Measurements from ENCODE around the gene LYRM2.

Gene LYRM2

GRCh38 chr6:89553431-89553830, 85.1 kb downstream of the LYRM2 start:
- no peak for DNase-seq

DNA sequence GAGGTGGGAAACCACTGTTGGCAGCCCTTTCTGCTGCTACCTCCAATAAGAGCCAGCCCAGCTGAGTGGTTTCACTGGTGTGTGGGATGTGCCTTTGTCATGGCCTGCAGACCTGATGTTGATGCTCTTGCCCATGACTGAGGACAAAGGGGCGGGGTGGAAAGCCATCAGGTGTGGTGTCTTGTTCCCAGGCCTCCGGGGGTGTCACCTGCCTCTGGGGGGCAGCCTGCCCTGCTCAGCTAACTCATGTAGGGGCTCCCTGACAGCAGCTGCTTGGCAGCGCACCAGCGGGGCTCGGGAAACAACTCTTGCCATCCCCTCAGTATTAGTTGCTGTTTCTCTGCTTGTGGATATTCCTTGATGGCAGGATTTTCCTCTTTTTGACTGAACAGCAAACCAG, 91.3 kb downstream of the LYRM2 start:
- no peak for DNase-seq

GRCh38 chr6:89542866-89543265, 95.7 kb downstream of the LYRM2 start:
- DNase-seq: no peak

- DNase-seq: no peak
Measured at GRCh38 chr6:89542081-89542857, 96.3 kb downstream of the LYRM2 start.

- DNase-seq: no peak
Measured at GRCh38 chr6:89539779-89540178, 98.8 kb downstream of the LYRM2 start.

DNA sequence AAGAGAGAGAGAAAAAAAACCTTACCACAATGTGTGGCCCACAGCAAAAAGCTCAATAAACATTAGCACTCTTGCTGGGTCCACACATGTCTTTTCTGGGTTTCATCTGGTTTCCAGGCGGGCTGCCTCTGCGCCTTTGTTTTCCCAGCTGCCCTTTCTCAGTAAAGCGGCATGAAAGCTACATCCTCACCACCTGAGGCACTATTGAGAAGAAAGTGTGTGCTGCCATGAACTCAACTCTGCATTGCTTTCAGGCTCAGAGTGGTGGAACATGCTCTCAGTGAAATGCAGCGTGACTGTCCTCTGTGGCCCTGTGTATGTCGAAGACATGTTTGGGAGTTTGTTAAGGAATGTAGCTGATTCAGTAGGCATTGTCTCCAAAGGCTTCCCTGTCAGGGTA, 102.3 kb downstream of the LYRM2 start:
- no peak for DNase-seq

GRCh38 chr6:89530982-89531381, 107.6 kb downstream of the LYRM2 start:
- DNase-seq: no peak

- no peak for DNase-seq
Measured at GRCh38 chr6:89528866-89529265, 109.7 kb downstream of the LYRM2 start.

DNA sequence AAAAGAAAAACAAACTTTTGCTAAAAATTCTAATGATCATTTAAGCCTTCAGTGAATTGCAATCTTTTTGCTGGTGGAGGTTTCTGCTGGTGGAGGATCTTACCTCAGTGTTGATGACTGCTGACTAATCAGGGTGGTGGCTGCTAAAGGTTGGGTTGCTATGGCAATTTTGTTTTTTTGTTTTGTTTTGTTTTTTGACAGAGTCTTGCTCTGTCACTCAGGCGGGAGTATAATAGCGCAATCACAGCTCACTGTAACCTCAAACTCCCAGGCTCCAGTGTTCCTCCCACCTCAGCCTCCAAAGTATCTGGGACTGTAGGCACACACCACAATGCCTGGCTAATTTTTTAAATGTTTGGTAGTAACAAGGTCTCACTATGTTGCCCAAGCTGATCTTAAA, 110.9 kb downstream of the LYRM2 start:
- DNase-seq: no peak

- DNase-seq: no peak
Measured at GRCh38 chr6:89526563-89526869, 112.0 kb downstream of the LYRM2 start.

GRCh38 chr6:89525786-89526562, 112.6 kb downstream of the LYRM2 start:
- no peak for DNase-seq

DNA sequence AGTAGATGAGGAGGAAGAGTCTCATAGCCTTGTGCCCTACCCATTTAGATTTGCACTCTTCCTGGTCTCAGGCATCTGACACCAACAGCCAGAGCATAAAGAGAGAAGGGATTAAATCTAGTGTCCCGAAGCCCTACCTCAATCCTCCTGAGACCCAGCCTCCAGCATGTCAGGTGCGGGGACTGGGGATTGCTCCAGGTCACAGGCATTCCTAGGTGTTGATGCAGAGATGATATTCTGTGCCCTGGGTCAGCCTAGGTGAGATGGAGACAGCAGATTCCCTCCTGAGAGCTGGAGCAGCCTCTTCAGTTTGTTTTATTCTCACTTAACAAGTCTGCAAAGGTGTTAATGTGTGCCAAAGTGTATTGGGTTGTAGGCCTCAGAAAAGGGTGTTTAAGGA, 115.8 kb downstream of the LYRM2 start:
- no peak for DNase-seq

DNA sequence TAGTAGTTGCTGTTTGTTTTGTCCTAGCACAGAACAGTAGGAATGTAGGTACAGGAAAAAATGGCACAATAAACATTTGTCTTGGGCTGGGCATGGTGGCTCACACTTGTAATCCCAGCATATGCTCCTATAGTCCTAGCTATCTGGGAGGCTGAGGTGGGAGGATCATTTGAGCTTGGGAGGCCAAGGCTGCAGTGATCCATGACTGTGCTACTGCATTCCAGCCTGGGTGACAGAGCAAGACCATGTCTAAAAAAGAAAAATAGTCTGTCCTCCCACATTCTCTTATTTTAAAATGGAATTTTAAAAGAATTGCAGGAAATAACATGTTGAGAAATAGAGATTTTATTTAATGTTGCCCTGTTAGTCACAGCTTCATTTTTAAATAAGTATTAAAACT, 117.8 kb downstream of the LYRM2 start:
- DNase-seq: no peak

DNA sequence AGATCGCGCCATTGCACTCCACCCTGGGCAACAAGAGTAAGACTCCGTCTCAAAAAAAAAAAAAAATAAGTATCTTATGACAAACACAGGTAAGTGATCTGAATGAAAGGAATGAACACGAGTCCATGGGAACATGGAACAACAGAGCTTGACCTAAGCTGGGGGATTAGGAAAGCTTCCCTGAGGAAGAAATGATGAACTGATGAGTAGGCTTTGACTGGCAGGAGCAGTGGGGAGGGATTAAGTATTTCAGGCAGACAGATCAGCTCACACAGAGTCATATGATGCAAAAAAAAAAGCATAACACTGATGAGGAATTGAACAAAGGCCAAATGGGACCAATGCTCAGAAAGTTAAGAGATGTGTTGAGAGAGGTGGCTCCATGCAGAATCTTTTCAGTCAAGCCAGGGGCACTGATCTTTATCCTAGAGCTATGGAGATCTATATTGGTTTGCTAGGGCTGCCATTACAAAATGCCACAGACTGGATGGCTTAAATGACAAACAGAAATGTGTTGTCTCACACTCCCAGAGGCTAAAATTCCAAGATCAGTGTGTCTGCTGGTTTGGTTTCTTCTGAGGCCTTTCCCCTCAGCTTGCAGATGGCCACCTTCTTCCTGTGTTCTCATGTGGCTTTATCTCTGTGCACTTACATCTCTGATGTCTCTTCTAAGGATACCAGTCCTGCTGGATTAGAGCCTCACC, 120.0 kb downstream of the LYRM2 start:
- DNase-seq: no peak
